ENCODE measurements around the gene RAMP1. TPM values are rescaled to one million over a fixed set of nuclear protein-coding genes. Genes with fewer than 3 reads are reported as not detected.

The RAMP1 gene
- total RNA-seq, 5 donors from 2014 or later (not counting 1 experiment from before 2014, with no cell fraction given) = 0.61 to 1.1 (median 0.95) TPM; not detected in 1

GRCh38 chr2:237904831-237905599, 45.6 kb downstream of the RAMP1 start:
- no peak overlapping the region for H3K4me3 ChIP-seq (ENCODE audit: control insufficient read depth in 1 of 2, extremely low read depth in 1 of 2, low read length in 1 of 2)
- H3K9me3 ChIP-seq = no peaks in the 10 kb centered on the region
- Mint-ChIP-seq H3K27me3 (peaks cover 0 to 2% of the 10 kb centered on the region in 2 donors), H3K36me3 (peaks cover 4% of the 10 kb centered on the region), H3K9me3 (peaks cover 0 to 10% (median 8%) of the 10 kb centered on the region in 3 donors), H3K4me3 (peak overlapping the region in 2 of 3 donors; percentile 36 to 62), H3K4me1 (peaks cover 22 to 40% (median 31%) of the 10 kb centered on the region in 3 donors), H3K27ac (peak overlapping the region; percentile 54 to 88)
- peaks cover 0 to 2% of the 10 kb centered on the region in 2 donors for H3K36me3 ChIP-seq (ENCODE audit: control insufficient read depth in 2 of 2, extremely low read depth in 1 of 2, insufficient read depth in 1 of 2, low read length in 1 of 2)
- ATAC-seq (replicated peaks in 1 of 4) (peak in 3 of 4 experiments; percentile 24 to 58 (median 33)), DNase-seq (no peak)
- peaks cover 6 to 34% of the 10 kb centered on the region in 2 experiments for H3K4me1 ChIP-seq (ENCODE audit: control insufficient read depth in 1 of 2, extremely low read depth in 1 of 2, insufficient read depth in 2 of 2, low read length in 2 of 2)
- ChIA-PET POLR2A (interaction anchor here in 1 of 2 donors (0.7 kb wide), 1 partner anchor 12 kb away, joined by 3 read pairs; no protein-coding TSS in a partner anchor), CTCF (interaction anchor here in 1 of 2 donors (0.6 to 0.8 kb wide), 2 partner anchors 10 to 18 kb away, joined by 4 to 6 read pairs; no protein-coding TSS in a partner anchor)
- H3K27ac ChIP-seq (ENCODE audit: low read length) = peak overlapping the region; percentile 24
- 50% methylated on average over 2 of the region's 15 CpGs for WGBS (ENCODE audit: insufficient coverage)
- H3K27me3 ChIP-seq (replicated peaks in 1 of 2; ENCODE audit: control insufficient read depth in 2 of 2, extremely low read depth in 1 of 2, insufficient read depth in 2 of 2, low read length in 1 of 2) = peaks cover 0 to 4% of the 10 kb centered on the region in 2 experiments

- no peak for DNase-seq
- H3K4me3 Mint-ChIP-seq = no peak overlapping the region
- Histone ChIP-seq H3K27ac (ENCODE audit: low read length) (no peak overlapping the region), H3K4me1 (ENCODE audit: control insufficient read depth in 1 of 2, extremely low read depth in 1 of 2, insufficient read depth in 2 of 2, low read length in 2 of 2) (peaks cover 6 to 16% of the 10 kb centered on the region in 2 experiments), H3K4me3 (ENCODE audit: control insufficient read depth in 1 of 2, extremely low read depth in 1 of 2, low read length in 1 of 2) (no peak overlapping the region), H3K27me3 (replicated peaks in 1 of 2; ENCODE audit: control insufficient read depth in 2 of 2, extremely low read depth in 1 of 2, insufficient read depth in 2 of 2, low read length in 1 of 2) (peaks cover 0 to 4% of the 10 kb centered on the region in 2 experiments), H3K9me3 (no peaks in the 10 kb centered on the region), H3K36me3 (ENCODE audit: control insufficient read depth in 2 of 2, extremely low read depth in 1 of 2, insufficient read depth in 1 of 2, low read length in 1 of 2) (no peaks in the 10 kb centered on the region)
- peaks cover 17 to 26% (median 25%) of the 10 kb centered on the region in 3 donors for H3K4me1 Mint-ChIP-seq
- peaks cover 0 to 2% of the 10 kb centered on the region in 2 donors for H3K27me3 Mint-ChIP-seq
- H3K36me3 Mint-ChIP-seq = peaks cover 4% of the 10 kb centered on the region
- POLR2A ChIA-PET = no interaction called here
- no CpG with 5 or more reads among the region's 1 CpG for WGBS (ENCODE audit: insufficient coverage)
- CTCF ChIA-PET = no interaction called here
- H3K9me3 Mint-ChIP-seq = peaks cover 0 to 10% (median 8%) of the 10 kb centered on the region in 3 donors
- ATAC-seq (replicated peaks in 1 of 4) = no peak
- no peak overlapping the region for H3K27ac Mint-ChIP-seq
These were observed 47.7 kb downstream of the RAMP1 start for GRCh38 chr2:237907144-237907543.

- Histone ChIP-seq H3K27me3 (replicated peaks in 1 of 2; ENCODE audit: control insufficient read depth in 2 of 2, extremely low read depth in 1 of 2, insufficient read depth in 2 of 2, low read length in 1 of 2) (peaks cover 0 to 8% of the 10 kb centered on the region in 2 experiments), H3K27ac (ENCODE audit: low read length) (no peak overlapping the region), H3K9me3 (no peaks in the 10 kb centered on the region), H3K36me3 (ENCODE audit: control insufficient read depth in 2 of 2, extremely low read depth in 1 of 2, insufficient read depth in 1 of 2, low read length in 1 of 2) (no peaks in the 10 kb centered on the region), H3K4me1 (ENCODE audit: control insufficient read depth in 1 of 2, extremely low read depth in 1 of 2, insufficient read depth in 2 of 2, low read length in 2 of 2) (peaks cover 4 to 11% of the 10 kb centered on the region in 2 experiments), H3K4me3 (ENCODE audit: control insufficient read depth in 1 of 2, extremely low read depth in 1 of 2, low read length in 1 of 2) (no peak overlapping the region)
- H3K27me3 Mint-ChIP-seq = peaks cover 0 to 2% of the 10 kb centered on the region in 2 donors
- no peak overlapping the region for H3K4me3 Mint-ChIP-seq
- ATAC-seq (replicated peaks in 1 of 4) (no peak), DNase-seq (no peak)
- peaks cover 15 to 26% (median 20%) of the 10 kb centered on the region in 3 donors for H3K4me1 Mint-ChIP-seq
- POLR2A ChIA-PET = no interaction called here
- peaks cover 4% of the 10 kb centered on the region for H3K36me3 Mint-ChIP-seq
- H3K9me3 Mint-ChIP-seq = peaks cover 0 to 10% (median 8%) of the 10 kb centered on the region in 3 donors
- CTCF ChIA-PET = no interaction called here
- no peak overlapping the region for H3K27ac Mint-ChIP-seq
- 94% methylated on average over 13 of the region's 13 CpGs for WGBS (ENCODE audit: insufficient coverage)
These were observed 49.8 kb downstream of the RAMP1 start for GRCh38 chr2:237909075-237909695.

GRCh38 chr2:237909801-237910475, 50.5 kb downstream of the RAMP1 start:
- peaks cover 11 to 23% (median 16%) of the 10 kb centered on the region in 3 donors for H3K4me1 Mint-ChIP-seq
- H3K36me3 Mint-ChIP-seq = peaks cover 4% of the 10 kb centered on the region
- DNase-seq (no peak), ATAC-seq (replicated peaks in 1 of 4) (no peak)
- ChIA-PET CTCF (no interaction called here), POLR2A (no interaction called here)
- H3K9me3 ChIP-seq = no peaks in the 10 kb centered on the region
- H3K4me1 ChIP-seq (ENCODE audit: control insufficient read depth in 1 of 2, extremely low read depth in 1 of 2, insufficient read depth in 2 of 2, low read length in 2 of 2) = peaks cover 3 to 7% of the 10 kb centered on the region in 2 experiments
- no peak overlapping the region for H3K27ac Mint-ChIP-seq
- H3K9me3 Mint-ChIP-seq = peaks cover 0 to 10% (median 8%) of the 10 kb centered on the region in 3 donors
- H3K27me3 ChIP-seq (replicated peaks in 1 of 2; ENCODE audit: control insufficient read depth in 2 of 2, extremely low read depth in 1 of 2, insufficient read depth in 2 of 2, low read length in 1 of 2) = peaks cover 0 to 8% of the 10 kb centered on the region in 2 experiments
- H3K4me3 ChIP-seq (ENCODE audit: control insufficient read depth in 1 of 2, extremely low read depth in 1 of 2, low read length in 1 of 2) = no peak overlapping the region
- H3K36me3 ChIP-seq (ENCODE audit: control insufficient read depth in 2 of 2, extremely low read depth in 1 of 2, insufficient read depth in 1 of 2, low read length in 1 of 2) = no peaks in the 10 kb centered on the region
- no peak overlapping the region for H3K27ac ChIP-seq (ENCODE audit: low read length)
- peaks cover 0 to 2% of the 10 kb centered on the region in 2 donors for H3K27me3 Mint-ChIP-seq
- WGBS (ENCODE audit: insufficient coverage) = 94% methylated on average over 12 of the region's 14 CpGs
- H3K4me3 Mint-ChIP-seq = no peak overlapping the region

GRCh38 chr2:237910576-237911362, 51.3 kb downstream of the RAMP1 start:
- POLR2A ChIA-PET = no interaction called here
- Mint-ChIP-seq H3K27ac (no peak overlapping the region), H3K9me3 (peaks cover 0 to 10% (median 8%) of the 10 kb centered on the region in 3 donors), H3K4me1 (peaks cover 4 to 15% (median 9%) of the 10 kb centered on the region in 3 donors), H3K36me3 (peaks cover 4% of the 10 kb centered on the region), H3K4me3 (no peak overlapping the region), H3K27me3 (no peaks in the 10 kb centered on the region)
- no peaks in the 10 kb centered on the region for H3K4me1 ChIP-seq (ENCODE audit: control insufficient read depth in 1 of 2, extremely low read depth in 1 of 2, insufficient read depth in 2 of 2, low read length in 2 of 2)
- CTCF ChIA-PET = no interaction called here
- peaks cover 0 to 8% of the 10 kb centered on the region in 2 experiments for H3K27me3 ChIP-seq (replicated peaks in 1 of 2; ENCODE audit: control insufficient read depth in 2 of 2, extremely low read depth in 1 of 2, insufficient read depth in 2 of 2, low read length in 1 of 2)
- ATAC-seq (replicated peaks in 1 of 4) (no peak), DNase-seq (no peak)
- no peaks in the 10 kb centered on the region for H3K9me3 ChIP-seq
- H3K27ac ChIP-seq (ENCODE audit: low read length) = no peak overlapping the region
- H3K4me3 ChIP-seq (ENCODE audit: control insufficient read depth in 1 of 2, extremely low read depth in 1 of 2, low read length in 1 of 2) = no peak overlapping the region
- H3K36me3 ChIP-seq (ENCODE audit: control insufficient read depth in 2 of 2, extremely low read depth in 1 of 2, insufficient read depth in 1 of 2, low read length in 1 of 2) = no peaks in the 10 kb centered on the region
- WGBS (ENCODE audit: insufficient coverage) = 92% methylated on average over 12 of the region's 12 CpGs
